Skin of body (tissue), 2 donors: ENCODE data around the gene RND2. TPM values are rescaled to one million over a fixed set of nuclear protein-coding genes. Genes with fewer than 3 reads are reported as not detected.
"Not testable (repeated sequence)": the region's sequence is repeated elsewhere in the genome, so short reads cannot be mapped to it uniquely, and the experiment has no call there.

Source experiments
- DNase-seq: peaks from one replicate; lab custom pipeline; 2025; lab: John Stamatoyannopoulos, UW
- total RNA-seq: library from RNA; depleted of rRNA; stranded (reverse); fragments of >200 nt; gene quantifications from one replicate; pipeline ENCODE4 v1.2.3, GENCODE V29; 2014

RND2 gene
- total RNA-seq: 0.79 TPM

- peak; percentile 95 for DNase-seq
Measured at GRCh38 chr17:43024407-43025289, at the start of gene RND2. TSS of gene RND2 (plus strand) at chr17:43025231. CDS start at chr17:43025348, 117 bp downstream.

- no peak for DNase-seq
Measured at GRCh38 chr17:42975265-42975664, 49.8 kb upstream of the RND2 start.

GRCh38 chr17:42975701-42976100 is 49.3 kb upstream of the RND2 start:
- not testable (repeated sequence) for DNase-seq

GRCh38 chr17:42979511-42980273 is 45.3 kb upstream of the RND2 start, which contains the start of gene PTGES3L:
TSS of gene PTGES3L (minus strand) at chr17:42980080. CDS start at chr17:42980053, 27 bp downstream.
- DNase-seq: no peak

- DNase-seq: peak; percentile 65
Measured at GRCh38 chr17:42980274-42980765, 44.7 kb upstream of the RND2 start, which contains the start of gene RUNDC1. TSS of gene RUNDC1 (plus strand) at chr17:42980565. CDS start at chr17:42980577, 12 bp downstream.

- DNase-seq: no peak
Measured at GRCh38 chr17:42980766-42981397, 44.1 kb upstream of the RND2 start.

- DNase-seq: no peak
Measured at GRCh38 chr17:42982266-42982665, 42.8 kb upstream of the RND2 start.

- no peak for DNase-seq
Measured at GRCh38 chr17:42985225-42985624, 39.8 kb upstream of the RND2 start.

- DNase-seq: no peak
Measured at GRCh38 chr17:42989141-42989540, 35.9 kb upstream of the RND2 start.

- DNase-seq: no peak
Measured at GRCh38 chr17:42989726-42990652, 35.0 kb upstream of the RND2 start.

- DNase-seq: no peak
Measured at GRCh38 chr17:42991471-42991870, 33.6 kb upstream of the RND2 start.

- DNase-seq: no peak
Measured at GRCh38 chr17:42992872-42993271, 32.2 kb upstream of the RND2 start.

GRCh38 chr17:42993913-42994312 is 31.1 kb upstream of the RND2 start:
- not testable (repeated sequence) for DNase-seq

GRCh38 chr17:42997390-42997983 is 27.5 kb upstream of the RND2 start:
- DNase-seq: no peak

GRCh38 chr17:42997984-42998938 is 26.8 kb upstream of the RND2 start, which contains the start of gene RPL27:
TSS of gene RPL27 (plus strand) at chr17:42998419. CDS start at chr17:42998751, 332 bp downstream.
- peak; percentile 100 for DNase-seq

- DNase-seq: no peak
Measured at GRCh38 chr17:42999003-42999525, 26.0 kb upstream of the RND2 start.

GRCh38 chr17:43000894-43001293 is 24.1 kb upstream of the RND2 start:
- not testable (repeated sequence) for DNase-seq

- DNase-seq: no peak
Measured at GRCh38 chr17:43003542-43004172, 21.4 kb upstream of the RND2 start.
